Testis (tissue), 3 donors: ENCODE data around the gene OXLD1. TPM values are rescaled to one million over a fixed set of nuclear protein-coding genes. Genes with fewer than 3 reads are reported as not detected.
A peak's percentile ranks its signal among the peaks of the same experiment; 100 is the strongest.

ENCODE experiments used
- DNase-seq: peaks from one replicate; pipeline ENCODE4 v3.0.0-alpha.2; 2019
- H3K27ac ChIP-seq, 2 donors: fragments of 200-600 bp; sonication (generic); one replicate each; pipeline ENCODE4 v1.5.1; 2019
- H3K27me3 ChIP-seq: fragments of 200-600 bp; sonication (generic); one replicate; pipeline ENCODE4 v1.5.1; 2019
- H3K36me3 ChIP-seq: fragments of 200-600 bp; sonication (generic); one replicate; pipeline ENCODE4 v1.5.1; 2017; ENCODE audit warnings: low read depth; ENCODE audit errors: missing control alignments
- H3K4me1 ChIP-seq: fragments of 200-600 bp; sonication (generic); one replicate; pipeline ENCODE4 v1.5.1; 2019
- H3K4me3 ChIP-seq, 2 donors: fragments of 200-600 bp; sonication (generic); one replicate each; pipeline ENCODE4 v1.5.1; 2017 to 2019
- H3K9me3 ChIP-seq: fragments of 200-600 bp; sonication (generic); one replicate; pipeline ENCODE4 v1.5.1; 2017
- POLR2A ChIP-seq: fragments of 450-650 bp; IDR thresholded peaks from one replicate; pipeline ENCODE4 v1.6.1; 2017; ENCODE audit warnings: antibody characterized with exemption, mild to moderate bottlenecking, moderate library complexity
- WGBS, 2 donors: methylation state at CpG; one replicate each; pipeline ENCODE4 v1.1.5; 2018; 5-methylcytosine and 5-hydroxymethylcytosine counted together
- intact Hi-C: fragments of 100-400 bp; cut with DNase I; formaldehyde crosslinking; loops from one replicate; pipeline ENCODE4 v1.15.1; 2023; ENCODE audit warnings: low total_unique reads
- polyA plus RNA-seq: library from polyadenylated mRNA; stranded (reverse); fragments of 350-450 nt; fragmentation: Illumina TruSeq; extraction: RNeasy Lipid Tissue Mini Kit (QIAGEN cat#74804); gene quantifications from one replicate; pipeline ENCODE4 v1.2.3, GENCODE V29; 2014; ENCODE audit warnings: low read depth, low replicate concordance; ENCODE audit not compliant: insufficient read depth
- total RNA-seq, 2 donors: library from RNA; depleted of rRNA; stranded (reverse); fragments of >200 nt; gene quantifications; one replicate each; pipeline ENCODE4 v1.2.3, GENCODE V29; 2016
- TF ChIP-seq, protein P1 (sequence below), 3 experiments: fragments of 450-650 bp in 2 of 3; fragments of 200-600 bp in 1 of 3; sonication (generic) in 1 of 3; IDR thresholded peaks; one replicate each; pipeline ENCODE4 v1.5.1; 2016 to 2019; ENCODE audit warnings: antibody characterized with exemption in 3 of 3, mild to moderate bottlenecking in 2 of 3, moderate library complexity in 1 of 3

OXLD1 gene
- total and polyA plus RNA-seq, 3 donors from 2014 or later = 40.9 to 48.3 (median 45.2) TPM

GRCh38 chr17:81636505-81637288 lies 29.7 kb downstream of the OXLD1 start, which contains the start of the genes NPLOC4 and TSPAN10:
NPLOC4 (minus strand) TSS chr17:81637112; CDS start chr17:81636930, 182 bp downstream.
TSPAN10 (plus strand) TSS chr17:81637196; CDS start chr17:81642413, 5,217 bp downstream.
- intact Hi-C loops = no loop called here
- peaks cover 11% of the 10 kb centered on the region for H3K4me1 ChIP-seq
- H3K4me3 ChIP-seq = peak within 1 kb of the TSS; percentile 93 to 94
- H3K36me3 ChIP-seq = no peaks in the 10 kb centered on the region
- peak within 1 kb of the TSS; percentile 81 to 92 for H3K27ac ChIP-seq
- TF ChIP-seq, protein P1, sequence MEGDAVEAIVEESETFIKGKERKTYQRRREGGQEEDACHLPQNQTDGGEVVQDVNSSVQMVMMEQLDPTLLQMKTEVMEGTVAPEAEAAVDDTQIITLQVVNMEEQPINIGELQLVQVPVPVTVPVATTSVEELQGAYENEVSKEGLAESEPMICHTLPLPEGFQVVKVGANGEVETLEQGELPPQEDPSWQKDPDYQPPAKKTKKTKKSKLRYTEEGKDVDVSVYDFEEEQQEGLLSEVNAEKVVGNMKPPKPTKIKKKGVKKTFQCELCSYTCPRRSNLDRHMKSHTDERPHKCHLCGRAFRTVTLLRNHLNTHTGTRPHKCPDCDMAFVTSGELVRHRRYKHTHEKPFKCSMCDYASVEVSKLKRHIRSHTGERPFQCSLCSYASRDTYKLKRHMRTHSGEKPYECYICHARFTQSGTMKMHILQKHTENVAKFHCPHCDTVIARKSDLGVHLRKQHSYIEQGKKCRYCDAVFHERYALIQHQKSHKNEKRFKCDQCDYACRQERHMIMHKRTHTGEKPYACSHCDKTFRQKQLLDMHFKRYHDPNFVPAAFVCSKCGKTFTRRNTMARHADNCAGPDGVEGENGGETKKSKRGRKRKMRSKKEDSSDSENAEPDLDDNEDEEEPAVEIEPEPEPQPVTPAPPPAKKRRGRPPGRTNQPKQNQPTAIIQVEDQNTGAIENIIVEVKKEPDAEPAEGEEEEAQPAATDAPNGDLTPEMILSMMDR (IDR thresholded peaks at IDR 0.05) = peak in 1 of 3 experiments; percentile 7
- TF ChIP-seq POLR2A = no peak
- no peaks in the 10 kb centered on the region for H3K27me3 ChIP-seq
- no peaks in the 10 kb centered on the region for H3K9me3 ChIP-seq
- 0% methylated on average over 11 to 73 of the region's 77 CpGs for WGBS, 2 donors
- DNase-seq = peak; percentile 82

DNA sequence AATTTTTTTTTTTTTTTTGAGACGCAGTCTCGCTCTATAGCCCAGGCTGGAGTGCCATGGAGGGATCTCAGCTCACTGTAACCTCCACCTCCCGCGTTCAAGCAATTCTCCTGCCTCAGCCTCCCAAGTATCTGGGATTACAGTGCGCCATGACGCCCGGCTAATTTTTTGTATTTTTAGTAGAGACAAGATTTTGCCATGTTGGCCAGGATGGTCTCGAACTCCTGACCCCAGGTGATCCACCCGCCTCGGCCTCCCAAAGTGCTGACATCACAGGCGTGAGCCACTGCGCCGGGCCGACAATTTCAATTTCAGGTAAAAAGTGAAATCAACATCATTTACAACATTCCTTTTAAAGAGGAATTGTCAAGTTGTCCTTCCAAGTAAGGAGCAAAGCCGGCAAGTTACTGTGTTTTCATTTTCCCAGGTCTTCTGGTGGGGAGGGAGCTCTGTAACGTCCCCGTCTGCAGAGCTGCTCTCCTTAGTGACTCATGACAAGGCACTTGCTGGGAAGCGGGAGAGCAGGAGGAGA lies 30.4 kb downstream of the OXLD1 start:
- TF ChIP-seq, protein P1 (IDR thresholded peaks at IDR 0.05) = no peak
- DNase-seq = no peak
- WGBS, 2 donors = 27% methylated on average over 18 of the region's 18 CpGs
- intact Hi-C loops = no loop called here
- Histone ChIP-seq H3K27me3 (no peaks in the 10 kb centered on the region), H3K4me1 (peaks cover 11% of the 10 kb centered on the region), H3K36me3 (no peaks in the 10 kb centered on the region), H3K9me3 (no peaks in the 10 kb centered on the region), H3K4me3 (peak overlapping the region; percentile 93 to 94), H3K27ac (peak overlapping the region; percentile 81 to 92)

DNA sequence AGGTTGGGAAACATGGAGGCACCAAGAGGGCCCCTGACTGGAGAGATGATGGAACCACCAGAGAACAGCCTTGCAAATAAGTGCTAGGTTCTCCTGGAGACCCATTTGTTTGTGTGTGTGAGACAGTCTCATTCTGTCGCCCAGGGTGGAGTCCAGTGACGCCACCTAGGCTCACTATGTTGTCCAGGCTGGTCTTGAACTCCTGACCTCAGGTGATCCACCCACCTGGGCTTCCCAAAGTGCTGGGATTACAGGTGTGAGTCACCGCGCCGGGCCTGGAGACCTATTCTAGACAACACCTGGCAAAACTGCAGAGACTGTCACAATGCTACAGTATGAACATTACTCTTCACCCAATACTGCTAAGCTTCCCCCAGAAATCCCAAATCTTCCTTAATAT lies 31.0 kb downstream of the OXLD1 start:
- no peak overlapping the region for H3K4me3 ChIP-seq
- H3K4me1 ChIP-seq = peaks cover 11% of the 10 kb centered on the region
- no peaks in the 10 kb centered on the region for H3K27me3 ChIP-seq
- no peak for TF ChIP-seq POLR2A
- TF ChIP-seq, protein P1 (IDR thresholded peaks at IDR 0.05) = no peak
- WGBS, 2 donors = 62 to 90% methylated on average over 4 to 5 of the region's 5 CpGs
- DNase-seq = no peak
- intact Hi-C loops = no loop called here
- peak overlapping the region in 1 of 2 donors; percentile 92 for H3K27ac ChIP-seq
- no peaks in the 10 kb centered on the region for H3K36me3 ChIP-seq
- H3K9me3 ChIP-seq = no peaks in the 10 kb centered on the region

GRCh38 chr17:81631482-81631881 lies 34.9 kb downstream of the OXLD1 start:
- Histone ChIP-seq H3K36me3 (no peaks in the 10 kb centered on the region), H3K27ac (no peak overlapping the region), H3K9me3 (no peaks in the 10 kb centered on the region), H3K4me1 (peaks cover 11% of the 10 kb centered on the region), H3K4me3 (no peak overlapping the region), H3K27me3 (no peaks in the 10 kb centered on the region)
- no peak for TF ChIP-seq POLR2A
- TF ChIP-seq, protein P1 (IDR thresholded peaks at IDR 0.05) = no peak
- no peak for DNase-seq
- WGBS, 2 donors = 89 to 95% methylated on average over 7 of the region's 7 CpGs
- intact Hi-C loops = no loop called here
